Erythroblast (primary cell): ENCODE data around the gene S100A1.

Experiments
- GATA1 ChIP-seq: IDR thresholded peaks from 2 replicates; pipeline ENCODE4 v1.6.1; 2011; ENCODE audit warnings: low read depth, mild to moderate bottlenecking, control low read depth, low read length, moderate library complexity
- POLR2A ChIP-seq: IDR thresholded peaks from 2 replicates; pipeline ENCODE4 v1.6.1; 2011; ENCODE audit warnings: mild to moderate bottlenecking, low read length

- TF ChIP-seq POLR2A (no peak), GATA1 (no peak)
These were observed 13.3 kb upstream of the S100A1 start for GRCh38 chr1:153614906-153615305.
